Glomerular visceral epithelial cell (primary cell): ENCODE measurements around the gene NFE2L3.
A peak's percentile ranks its signal among the peaks of the same experiment; 100 is the strongest.
"Not testable (repeated sequence)": the region's sequence is repeated elsewhere in the genome, so short reads cannot be mapped to it uniquely, and the experiment has no call there.

Source experiments
- DNase-seq: peaks from one replicate; pipeline ENCODE4 v3.0.0-alpha.2; 2016; ENCODE audit errors: extremely low spot score

Gene NFE2L3

GRCh38 chr7:26186364-26187311 lies 34.6 kb downstream of the NFE2L3 start:
- DNase-seq = no peak

- no peak for DNase-seq
Measured at GRCh38 chr7:26187380-26188205, 35.6 kb downstream of the NFE2L3 start.

- DNase-seq = no peak
Measured at GRCh38 chr7:26188206-26188956, 36.4 kb downstream of the NFE2L3 start.

- no peak for DNase-seq
Measured at GRCh38 chr7:26188957-26189541, 37.1 kb downstream of the NFE2L3 start.

- DNase-seq = no peak
Measured at GRCh38 chr7:26189697-26190096, 37.7 kb downstream of the NFE2L3 start.

GRCh38 chr7:26190417-26190869 lies 38.4 kb downstream of the NFE2L3 start:
- no peak for DNase-seq

GRCh38 chr7:26191233-26191973 lies 39.4 kb downstream of the NFE2L3 start:
- DNase-seq = no peak

- DNase-seq = no peak
Measured at GRCh38 chr7:26191974-26192479, 40.0 kb downstream of the NFE2L3 start.

GRCh38 chr7:26192485-26193087 lies 40.6 kb downstream of the NFE2L3 start:
- DNase-seq = no peak

- DNase-seq = no peak
Measured at GRCh38 chr7:26193432-26194207, 41.6 kb downstream of the NFE2L3 start.

GRCh38 chr7:26194764-26195163 lies 42.8 kb downstream of the NFE2L3 start:
- not testable (repeated sequence) for DNase-seq

GRCh38 chr7:26195182-26195581 lies 43.2 kb downstream of the NFE2L3 start:
- DNase-seq = no peak

- DNase-seq = no peak
Measured at GRCh38 chr7:26195867-26196657, 44.1 kb downstream of the NFE2L3 start.

GRCh38 chr7:26197153-26198115 lies 45.4 kb downstream of the NFE2L3 start:
- DNase-seq = no peak

- peak; percentile 58 for DNase-seq
Measured at GRCh38 chr7:26198133-26198780, 46.3 kb downstream of the NFE2L3 start.

GRCh38 chr7:26198781-26199169 lies 46.8 kb downstream of the NFE2L3 start:
- DNase-seq = no peak
